CD4-positive, alpha-beta T cell treated with Interleukin-1 beta for 1 hour (primary cell): ENCODE measurements around the gene RGPD5.
"Not testable (repeated sequence)": the region's sequence is repeated elsewhere in the genome, so short reads cannot be mapped to it uniquely, and the experiment has no call there.

ENCODE experiments used
- DNase-seq, 2 donors: peaks; one replicate each; pipeline ENCODE4 v3.0.0-alpha.2; 2020 to 2022

Gene RGPD5

DNA sequence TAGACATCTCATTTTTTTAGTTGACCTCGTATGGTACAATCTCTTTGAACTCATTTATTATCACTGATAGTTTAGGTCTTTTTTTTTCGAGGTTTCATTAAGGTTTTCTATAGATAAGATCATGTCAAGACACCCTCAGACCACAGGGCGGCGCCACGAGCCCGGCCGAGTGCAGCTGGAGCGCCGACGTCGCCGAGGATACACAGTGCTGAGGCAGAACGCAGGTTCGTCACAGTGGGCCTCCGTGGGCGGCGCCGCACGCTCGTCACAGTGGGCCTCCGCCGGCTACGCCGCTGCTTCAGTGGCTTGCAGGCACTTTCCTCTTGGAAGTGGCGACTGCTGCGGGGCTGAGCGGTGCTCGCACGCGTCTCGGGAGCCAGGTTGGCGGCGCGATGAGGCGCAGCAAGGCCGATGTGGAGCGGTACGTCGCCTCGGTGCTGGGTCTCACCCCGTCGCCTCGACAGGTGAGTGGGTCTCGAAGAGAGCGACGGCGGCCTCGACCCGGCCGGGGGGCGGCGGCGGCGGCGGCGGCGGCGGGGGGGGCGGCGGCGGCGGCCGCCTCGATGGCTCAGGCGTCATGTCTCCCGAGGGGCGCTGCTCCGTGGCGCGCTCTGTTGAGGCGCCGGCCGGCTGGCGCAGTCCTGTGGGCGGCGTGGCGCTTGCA is at the start of gene RGPD5:
TSS of gene RGPD5 (plus strand) at position 232 of the 664 bp plus-strand sequence. CDS start at position 393, 161 bp downstream.
- DNase-seq = not testable (repeated sequence)

DNA sequence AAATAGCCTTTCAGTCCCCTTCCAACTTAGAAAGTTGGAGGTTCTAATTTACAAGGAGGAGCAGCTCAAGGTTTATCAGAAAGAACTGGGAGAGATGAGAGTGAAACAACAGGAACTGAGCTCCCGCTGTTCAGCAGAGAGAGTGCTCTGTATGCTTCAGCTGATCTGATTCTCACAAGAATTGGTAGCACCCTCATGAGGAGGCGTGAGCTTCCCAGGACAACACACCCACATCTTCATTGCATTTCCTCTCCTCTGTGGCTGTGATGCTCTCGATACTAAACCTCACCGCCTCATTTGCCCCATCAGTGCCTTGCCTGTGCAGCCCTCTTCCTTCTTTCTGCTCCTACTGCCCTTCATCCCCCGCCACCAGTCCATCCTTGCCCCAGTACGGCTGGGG is 42.5 kb upstream of the RGPD5 start:
- not testable (repeated sequence) for DNase-seq

DNA sequence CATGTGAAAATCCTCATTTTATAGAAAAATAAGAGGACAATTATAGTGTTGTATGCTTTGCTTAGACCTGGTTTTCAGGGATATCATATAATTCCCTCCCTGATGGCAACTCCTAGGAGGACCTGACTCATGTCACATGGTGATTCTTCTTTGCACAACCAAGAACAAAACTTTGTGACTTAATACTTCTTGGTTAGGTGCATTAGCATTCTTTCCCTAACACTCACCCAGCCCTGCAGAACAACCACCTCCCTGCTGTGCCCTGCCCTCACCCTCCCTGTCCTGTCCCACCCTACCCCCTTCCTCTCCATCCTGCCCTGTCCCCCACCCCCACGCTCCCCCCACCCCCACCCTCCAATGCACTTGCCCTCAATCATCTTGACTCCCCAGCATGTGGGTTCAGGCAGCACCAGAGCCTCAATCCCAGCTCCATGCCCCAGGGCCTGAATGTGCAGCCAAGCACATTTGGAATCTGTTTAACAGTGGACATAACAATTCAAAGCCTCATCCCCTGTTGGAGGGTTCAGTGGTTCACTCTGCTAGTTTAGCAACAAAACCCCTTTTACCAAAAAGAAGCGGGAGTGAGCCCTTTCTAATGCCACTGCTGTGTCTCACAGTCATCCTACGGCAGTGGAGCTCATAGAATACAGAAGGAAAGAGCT is 36.8 kb upstream of the RGPD5 start:
- not testable (repeated sequence) for DNase-seq

DNA sequence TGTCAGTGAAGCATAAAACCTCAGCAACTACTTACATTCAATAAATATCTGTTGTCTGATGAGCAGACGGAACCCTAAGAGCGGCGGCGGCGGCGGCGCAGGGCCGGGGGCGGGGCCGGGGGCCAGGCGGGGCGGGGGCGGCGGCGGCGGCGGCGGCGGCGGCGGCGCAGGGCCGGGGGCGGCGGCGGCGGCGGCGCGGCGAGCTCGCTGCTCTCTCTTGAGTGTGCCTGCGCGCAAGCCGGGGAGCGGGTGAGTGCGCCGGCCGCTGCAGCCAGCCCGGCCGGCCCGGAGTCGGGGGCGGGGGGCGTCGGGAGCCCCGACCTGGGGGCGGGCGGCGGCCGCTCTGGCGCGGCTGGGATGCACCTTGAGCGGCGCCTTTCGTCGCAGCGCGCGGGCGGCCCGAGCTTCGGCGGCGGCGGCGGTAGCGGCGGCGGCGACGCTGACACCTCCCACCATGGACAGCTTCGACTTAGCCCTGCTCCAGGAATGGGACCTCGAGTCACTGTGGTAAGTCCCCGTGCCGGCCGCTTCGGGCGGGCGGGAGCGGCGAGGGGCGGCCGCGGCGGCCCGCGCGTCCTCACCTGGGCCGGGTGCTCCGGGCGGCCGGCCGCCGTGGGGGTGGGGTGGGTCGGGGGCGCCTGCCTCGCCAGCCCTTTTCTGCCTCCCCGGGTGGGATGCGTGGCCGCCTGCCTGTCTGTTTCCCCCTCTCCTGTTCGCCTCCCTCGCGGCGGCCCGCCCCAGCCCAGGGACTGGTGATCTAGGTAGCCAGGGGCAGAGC is 33.7 kb upstream of the RGPD5 start:
- DNase-seq = not testable (repeated sequence)

DNA sequence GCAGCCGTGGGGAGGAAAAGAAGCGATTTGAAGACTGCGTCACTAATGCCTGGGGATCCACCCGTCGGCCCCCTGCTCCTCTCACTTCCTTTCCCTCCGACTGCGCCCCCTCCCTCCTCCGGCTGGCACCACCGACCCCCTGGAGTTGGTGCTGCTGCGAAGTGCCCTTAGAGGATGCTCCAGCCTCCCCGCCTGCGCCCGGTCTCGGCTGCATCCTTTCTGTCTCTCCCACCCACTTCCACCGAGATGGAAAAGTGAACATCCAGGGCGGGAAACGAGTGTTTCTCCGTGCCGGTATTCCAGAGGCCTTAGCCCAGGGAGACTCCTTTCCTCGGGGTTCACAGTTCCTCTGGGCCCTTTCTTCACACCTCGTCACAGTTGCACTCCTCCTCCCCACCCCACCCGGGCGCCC is 33.1 kb upstream of the RGPD5 start:
- DNase-seq = not testable (repeated sequence)

DNA sequence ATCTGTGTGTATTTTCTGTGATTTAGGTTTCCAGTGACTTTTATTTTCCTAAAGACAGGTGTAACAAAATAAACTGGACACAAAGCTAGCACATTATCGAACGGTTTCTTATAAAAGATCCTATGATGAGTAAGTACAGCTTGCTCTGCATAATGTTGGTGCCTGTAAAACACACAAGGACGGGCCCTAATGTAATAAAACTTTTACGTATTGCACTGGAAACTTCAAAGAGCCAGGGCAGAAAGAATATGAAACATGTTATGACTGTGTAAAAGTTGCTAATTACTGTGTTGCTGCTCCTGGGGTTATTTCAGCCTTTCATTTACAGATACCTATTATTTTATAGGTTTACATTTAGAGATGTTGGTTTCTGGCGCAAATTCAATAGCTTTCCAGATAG is 32.1 kb upstream of the RGPD5 start:
- DNase-seq = not testable (repeated sequence)

DNA sequence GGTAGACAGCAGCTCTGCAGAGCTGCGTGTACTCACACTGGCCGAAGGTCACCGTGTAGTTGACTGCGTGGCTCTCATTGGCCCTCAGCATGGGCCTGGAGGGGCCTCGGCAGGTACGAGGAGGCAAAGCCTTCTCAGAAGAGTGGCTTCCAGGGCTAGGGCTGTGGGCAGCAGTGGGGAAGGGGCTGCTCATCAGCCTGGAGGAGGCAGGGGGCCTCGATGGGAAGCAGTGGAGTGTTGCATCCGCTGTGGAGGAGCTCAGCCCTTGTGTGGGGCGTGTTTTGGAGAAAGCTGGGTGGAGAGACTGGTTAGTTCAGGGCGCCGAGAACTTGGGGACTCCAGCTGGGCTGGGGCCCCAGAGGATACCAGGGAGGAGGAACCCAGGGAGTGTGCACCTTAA is 28.0 kb upstream of the RGPD5 start:
- not testable (repeated sequence) for DNase-seq

DNA sequence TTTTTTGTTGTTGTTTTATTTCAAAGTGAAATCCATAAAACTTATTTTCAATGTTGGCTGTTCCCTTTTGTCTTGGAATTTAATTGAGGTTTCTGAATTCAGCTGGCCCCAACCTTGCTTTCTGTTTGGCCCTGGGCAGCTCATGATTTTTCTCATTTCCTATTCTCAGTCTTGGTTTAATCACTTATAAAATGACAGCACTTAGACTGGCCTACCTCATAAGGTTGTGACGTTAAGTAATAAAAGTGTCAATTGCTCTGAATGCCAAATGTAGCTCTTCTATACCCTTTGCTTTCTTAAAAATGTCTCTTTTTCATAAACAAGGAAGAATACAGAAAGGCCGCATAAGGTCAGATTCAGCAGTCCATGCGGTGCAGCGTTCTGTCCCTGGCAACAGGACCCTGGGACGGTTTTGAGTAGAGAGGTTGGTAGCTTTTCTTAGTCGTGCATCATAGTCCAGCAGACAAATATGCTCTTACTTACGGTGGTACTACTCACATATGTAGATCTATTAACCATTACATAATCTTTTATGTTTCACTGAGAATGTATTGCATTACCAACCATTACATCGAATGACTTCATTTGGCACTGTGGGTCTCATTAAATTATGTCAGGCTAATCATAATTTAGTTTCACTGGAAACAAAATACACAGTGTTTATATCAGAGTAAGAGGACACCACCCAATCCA is 27.1 kb upstream of the RGPD5 start:
- DNase-seq = not testable (repeated sequence)

DNA sequence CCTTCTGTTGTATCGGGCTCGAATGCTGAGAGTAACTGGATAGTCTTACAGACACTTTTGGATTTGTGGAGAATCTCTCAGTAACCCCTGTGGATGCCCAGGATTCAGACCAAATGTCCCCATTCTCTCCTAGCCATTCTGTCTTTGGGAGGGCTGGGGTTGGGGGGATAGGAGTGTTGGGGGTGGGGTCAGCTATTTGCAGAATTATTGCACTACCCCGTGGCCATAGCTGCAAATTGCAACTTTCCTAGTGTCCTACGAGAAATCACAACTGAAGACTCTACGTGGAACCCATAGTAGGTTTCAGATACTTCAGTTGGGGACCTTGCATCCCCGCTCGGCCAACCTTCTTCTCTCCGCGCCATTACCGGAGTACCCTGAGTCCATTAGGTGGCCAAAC is 25.2 kb upstream of the RGPD5 start:
- DNase-seq = not testable (repeated sequence)

DNA sequence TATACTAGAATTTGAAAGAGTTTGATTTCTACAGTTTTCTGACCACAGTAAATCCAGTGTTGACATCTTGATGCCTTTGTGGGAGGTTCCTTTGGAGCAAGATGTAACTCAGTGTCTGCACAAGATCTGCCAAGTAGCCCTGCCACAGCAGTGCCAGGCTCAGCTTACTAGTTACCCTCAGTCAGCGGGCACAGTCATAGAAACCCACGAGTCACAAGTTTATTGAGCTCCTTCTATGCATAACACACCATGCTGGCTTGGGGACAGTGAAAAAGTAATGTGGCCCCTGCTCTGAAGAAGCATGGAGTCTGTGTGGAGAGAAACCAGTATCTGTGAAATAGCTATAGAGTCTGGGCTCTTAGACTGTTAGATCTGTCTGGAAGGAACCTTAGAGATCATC is 15.0 kb upstream of the RGPD5 start:
- not testable (repeated sequence) for DNase-seq

DNA sequence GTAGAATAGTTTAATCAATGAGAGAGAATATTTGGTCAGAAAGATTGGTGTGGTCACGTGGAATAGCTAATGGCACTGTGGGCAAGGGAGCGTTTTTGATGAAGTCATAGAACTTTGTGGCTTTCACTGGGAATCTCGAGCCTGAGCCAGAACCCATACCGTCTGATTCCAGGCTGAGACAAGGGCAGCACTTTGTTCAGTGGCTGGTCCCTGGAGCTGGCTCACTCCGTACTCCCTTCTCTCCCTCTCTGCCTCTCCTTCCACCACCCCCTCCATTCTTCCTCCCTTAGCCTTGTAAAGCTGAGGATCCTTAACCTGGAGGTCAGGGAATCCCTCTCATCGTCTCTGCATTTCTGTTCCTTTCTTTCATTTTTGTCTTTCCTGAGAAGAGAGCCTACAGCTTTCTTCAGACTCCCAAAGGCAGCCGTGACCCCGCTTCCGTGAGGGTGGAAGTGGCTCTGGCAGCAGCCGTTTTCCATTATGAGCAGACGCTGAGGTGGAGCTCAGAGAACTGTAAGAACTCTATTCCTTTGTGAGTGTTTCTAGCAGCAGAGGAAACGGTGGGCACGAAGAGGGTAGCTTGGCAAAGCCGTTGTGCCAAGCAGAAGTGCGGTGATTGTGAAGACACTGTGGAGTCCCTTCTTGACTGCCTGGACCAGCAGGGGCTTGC is 12.8 kb upstream of the RGPD5 start:
- not testable (repeated sequence) for DNase-seq

DNA sequence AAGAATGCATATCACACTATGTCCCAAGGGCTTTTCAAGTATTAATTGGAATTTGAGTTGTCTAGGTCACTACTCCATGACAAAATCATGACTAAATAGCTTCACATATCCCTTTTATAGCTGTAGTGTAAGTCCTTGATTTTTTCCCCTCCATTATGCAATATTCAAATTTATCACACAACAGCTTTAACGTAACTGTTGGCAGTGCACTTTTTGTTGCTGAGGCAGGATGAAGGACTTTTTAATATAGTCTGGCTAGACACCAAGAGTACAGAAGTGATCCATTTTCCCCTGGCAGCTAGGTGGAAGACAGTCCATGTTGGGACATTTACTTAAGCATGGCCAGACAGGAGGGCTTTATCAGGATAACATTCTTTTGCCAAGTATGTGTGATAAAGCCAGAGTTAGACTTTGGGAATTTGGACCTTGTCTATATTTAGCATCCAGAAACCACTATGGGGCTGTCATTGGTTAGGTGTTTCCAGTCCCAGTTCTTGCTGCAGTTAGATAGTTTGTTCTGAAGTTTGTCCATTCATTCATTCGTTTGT is 11.6 kb upstream of the RGPD5 start:
- not testable (repeated sequence) for DNase-seq

DNA sequence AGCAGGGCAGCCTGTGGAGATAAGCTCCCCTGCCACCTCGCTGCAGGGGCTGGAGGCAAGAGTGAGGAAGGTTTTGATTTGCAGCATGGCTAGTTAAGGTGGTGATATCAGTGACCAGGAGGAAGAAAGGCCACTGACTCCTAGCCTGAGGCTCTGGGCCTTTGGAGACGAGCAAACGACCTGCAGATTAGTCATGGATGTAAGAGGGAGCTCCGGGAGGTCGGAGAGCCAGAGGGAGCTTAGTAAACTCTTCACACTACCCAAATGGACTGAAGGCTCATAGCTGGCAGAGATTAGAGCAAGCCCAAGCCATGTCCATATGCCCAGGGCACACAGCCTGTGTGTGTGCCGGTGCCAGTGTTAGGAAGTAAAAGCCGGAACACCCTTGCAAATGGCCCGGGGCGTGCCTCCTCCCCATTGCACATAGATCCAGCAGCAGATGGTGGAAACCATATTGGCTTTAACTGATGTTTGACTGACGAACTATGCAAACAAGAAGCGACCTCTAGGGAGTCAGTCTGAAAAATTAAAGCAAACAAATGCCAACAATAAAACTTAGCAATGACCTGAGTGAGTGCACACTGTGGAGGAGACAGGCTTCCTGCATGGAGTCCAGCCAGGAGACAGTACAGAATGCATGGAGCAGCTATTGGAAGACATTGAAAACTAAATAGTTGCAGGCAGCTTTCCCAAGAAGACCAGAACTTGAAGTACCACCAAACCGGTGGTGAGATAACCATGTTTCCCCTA is 2.4 kb upstream of the RGPD5 start:
- DNase-seq = not testable (repeated sequence)

DNA sequence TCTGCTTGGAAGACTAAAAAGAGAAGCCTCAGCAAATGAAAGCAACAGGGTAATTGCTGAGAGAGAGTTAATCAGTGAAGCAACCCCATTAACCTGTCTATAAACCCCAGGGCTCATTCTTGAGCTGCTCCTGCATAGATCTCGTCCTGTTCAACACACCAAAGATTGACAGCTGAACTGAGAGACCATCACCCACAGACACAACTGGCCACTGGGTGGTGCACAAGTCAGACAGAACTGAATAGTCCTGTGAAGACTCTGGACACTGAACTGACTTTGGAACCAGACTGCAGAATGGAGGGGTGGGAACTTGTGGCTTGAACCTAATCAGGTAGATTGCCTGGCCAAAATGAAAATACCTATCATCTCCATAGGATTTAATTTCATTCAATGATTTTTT is 1.4 kb upstream of the RGPD5 start:
- not testable (repeated sequence) for DNase-seq

DNA sequence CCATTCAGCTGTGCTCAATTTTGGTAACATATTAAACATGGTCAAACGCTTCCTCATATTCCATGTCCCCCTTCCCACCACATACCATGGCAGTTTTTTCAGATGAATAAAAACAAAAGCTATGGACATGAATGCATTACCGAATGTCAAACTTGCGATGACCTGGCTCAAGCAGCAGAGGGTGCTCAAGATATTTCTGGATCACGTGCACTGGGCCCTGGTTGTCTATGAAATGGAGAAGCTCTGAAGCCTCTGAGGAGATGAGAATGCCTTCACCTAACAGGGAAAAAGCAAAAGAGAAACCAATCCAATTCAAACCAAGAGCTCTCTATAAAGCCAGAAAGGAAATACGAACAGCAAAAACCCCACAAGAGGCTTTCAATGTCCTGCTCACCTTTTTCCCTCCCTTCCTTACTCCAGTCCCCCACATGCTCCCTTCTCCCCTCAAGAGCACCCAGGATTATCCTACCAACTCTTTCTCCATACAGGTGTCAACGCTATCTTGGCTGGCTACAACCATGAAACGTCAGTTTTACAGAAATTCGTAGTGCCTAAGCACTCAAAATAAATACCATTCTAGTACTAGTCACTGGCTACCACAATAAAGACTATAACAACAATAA is 77.1 kb downstream of the RGPD5 start:
- DNase-seq = not testable (repeated sequence)

DNA sequence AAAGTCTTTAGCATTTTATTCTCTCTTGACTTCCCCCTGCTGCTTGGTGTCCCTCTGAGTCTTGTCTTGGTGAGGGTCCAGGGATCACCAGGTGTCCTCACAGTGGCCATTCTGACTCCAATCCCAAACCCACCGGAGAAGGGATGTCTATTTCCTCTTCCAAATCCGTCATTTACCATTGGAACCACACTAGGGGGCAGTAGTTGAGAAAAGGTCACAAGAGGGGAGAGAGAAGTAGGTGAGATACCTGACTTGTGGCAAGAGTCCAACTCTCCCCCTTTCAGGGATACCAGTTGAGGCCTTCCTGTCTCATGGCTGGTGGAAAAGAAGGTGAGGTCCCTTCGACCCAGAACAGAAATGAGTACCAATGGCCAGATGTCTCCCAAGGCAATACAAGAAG is 82.5 kb downstream of the RGPD5 start:
- DNase-seq = not testable (repeated sequence)

DNA sequence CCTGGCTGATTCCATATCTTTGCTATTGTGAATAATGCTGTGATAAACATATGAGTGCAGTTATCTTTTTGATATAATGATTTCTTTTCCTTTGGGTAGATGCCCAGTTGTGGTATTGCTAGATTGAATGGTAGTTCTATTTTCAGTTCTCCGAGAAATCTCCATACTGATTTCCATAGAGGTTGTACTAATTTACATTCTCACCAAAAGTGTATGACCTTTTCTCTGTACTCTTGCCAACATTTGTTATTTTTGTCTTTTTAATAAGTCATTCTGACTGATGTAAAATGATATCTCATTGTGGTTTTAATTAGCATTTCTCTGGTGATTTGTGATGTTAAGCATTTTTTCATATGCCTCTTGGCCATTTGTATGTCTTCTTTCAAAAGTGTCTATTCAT is 88.0 kb downstream of the RGPD5 start:
- DNase-seq = not testable (repeated sequence)

DNA sequence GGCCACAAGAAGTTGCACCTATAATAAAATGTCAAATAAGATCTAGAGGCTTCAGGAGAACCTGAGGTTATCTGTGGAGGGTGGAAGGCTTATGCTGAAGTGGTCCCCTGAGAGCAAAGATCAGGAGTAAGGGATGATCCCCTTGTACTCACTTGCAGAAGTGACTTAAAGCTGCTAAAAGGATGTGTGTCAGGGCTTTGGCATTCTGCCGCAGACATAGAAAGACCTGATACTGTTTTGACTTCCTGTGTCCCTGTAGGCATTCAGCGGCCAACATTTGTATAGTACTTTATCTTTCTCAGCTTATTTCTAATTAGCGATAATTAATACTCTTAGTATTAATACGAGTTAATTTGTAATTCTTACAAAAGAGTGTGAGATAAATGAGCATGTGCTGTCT is 94.3 kb downstream of the RGPD5 start:
- not testable (repeated sequence) for DNase-seq

DNA sequence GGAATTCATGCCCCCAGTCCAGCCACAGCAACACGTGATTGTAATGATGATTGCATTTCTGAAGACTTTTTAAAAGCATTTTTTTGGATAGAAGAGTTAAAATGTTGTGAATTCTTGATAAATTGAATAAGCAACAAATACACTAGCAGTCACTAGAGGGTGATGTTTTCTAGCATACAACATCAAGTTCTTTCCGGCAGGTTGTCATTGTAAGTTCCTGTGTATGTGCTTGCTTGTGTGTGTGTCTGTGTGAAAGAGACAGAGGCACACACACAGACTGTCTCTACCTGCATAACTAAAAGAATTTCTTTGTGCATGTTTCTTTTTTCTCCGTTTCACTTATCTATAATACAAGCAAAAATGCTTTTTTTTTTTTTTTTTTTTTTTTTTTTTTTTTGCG is 95.8 kb downstream of the RGPD5 start:
- DNase-seq = not testable (repeated sequence)

DNA sequence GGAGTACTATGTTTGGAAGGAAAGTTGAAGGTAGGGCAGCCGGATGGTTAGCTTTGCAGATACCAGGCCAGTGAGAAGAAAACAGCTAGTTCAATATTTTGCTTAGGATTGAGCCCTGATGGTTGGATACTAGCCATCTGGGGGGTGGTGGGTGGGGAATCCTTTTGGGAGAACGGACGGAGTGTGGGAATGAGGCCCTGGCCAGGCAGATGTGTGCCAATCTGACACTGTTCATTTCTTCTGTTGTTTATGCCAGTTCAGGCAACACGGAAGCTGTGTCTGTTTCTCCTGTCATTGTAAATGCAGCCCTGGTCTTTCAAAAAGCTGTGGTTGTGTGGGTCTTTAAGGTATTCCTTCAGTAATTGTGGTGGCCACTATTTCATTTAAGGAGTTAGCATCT is 96.9 kb downstream of the RGPD5 start:
- DNase-seq = not testable (repeated sequence)

DNA sequence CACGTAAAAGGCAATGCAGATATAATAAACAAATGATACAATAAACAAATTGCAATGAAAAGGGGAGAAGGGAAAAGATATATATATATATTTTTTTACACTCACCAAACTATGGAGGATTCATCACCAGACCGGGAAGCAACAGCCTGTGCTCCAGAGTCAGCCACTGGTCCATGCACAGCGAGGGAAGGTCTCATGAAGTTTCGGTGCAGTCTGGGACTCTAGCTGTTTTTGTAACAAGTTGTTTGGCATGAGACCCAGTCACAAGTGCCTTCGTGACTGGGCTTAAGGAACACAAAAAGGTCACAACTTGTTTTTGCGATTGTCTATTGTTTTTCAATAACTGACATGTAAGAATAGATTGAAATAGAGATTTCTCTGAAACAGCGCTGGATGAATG is 99.6 kb downstream of the RGPD5 start:
- not testable (repeated sequence) for DNase-seq
